HG03108 (cell line): ENCODE results near the gene RNF157.
A peak's percentile ranks its signal among the peaks of the same experiment; 100 is the strongest.

ENCODE experiments used
- ATAC-seq: cut with Tn5 transposase; IDR thresholded peaks from one replicate; pipeline ENCODE4 v1.9.1; 2021; ENCODE audit warnings: moderate library complexity; ENCODE audit not compliant: unreplicated experiment

RNF157 gene

GRCh38 chr17:76145231-76146052 is 94.9 kb downstream of the RNF157 start:
- ATAC-seq = no peak

GRCh38 chr17:76142585-76143041 is 97.7 kb downstream of the RNF157 start:
- no peak for ATAC-seq

- ATAC-seq = no peak
Observed at GRCh38 chr17:76142039-76142584, 98.2 kb downstream of the RNF157 start.

GRCh38 chr17:76141212-76142038 is 98.9 kb downstream of the RNF157 start, which contains the start of gene FOXJ1:
FOXJ1 (minus strand) TSS chr17:76141245; CDS start chr17:76140395, 850 bp downstream.
- peak; percentile 75 for ATAC-seq

- no peak for ATAC-seq
Observed at GRCh38 chr17:76140661-76141211, 99.6 kb downstream of the RNF157 start.

GRCh38 chr17:76139801-76140660 is 100.3 kb downstream of the RNF157 start:
- no peak for ATAC-seq

- ATAC-seq = no peak
Observed at GRCh38 chr17:76138896-76139752, 101.2 kb downstream of the RNF157 start.

GRCh38 chr17:76138234-76138895 is 101.9 kb downstream of the RNF157 start:
- no peak for ATAC-seq

GRCh38 chr17:76137351-76138233 is 102.7 kb downstream of the RNF157 start:
- ATAC-seq = no peak

- no peak for ATAC-seq
Observed at GRCh38 chr17:76137001-76137350, 103.3 kb downstream of the RNF157 start.

- ATAC-seq = no peak
Observed at GRCh38 chr17:76136276-76137000, 103.9 kb downstream of the RNF157 start.

- no peak for ATAC-seq
Observed at GRCh38 chr17:76135810-76136188, 104.5 kb downstream of the RNF157 start.

- ATAC-seq = no peak
Observed at GRCh38 chr17:76134911-76135809, 105.1 kb downstream of the RNF157 start.

GRCh38 chr17:76132574-76133338 is 107.5 kb downstream of the RNF157 start:
- ATAC-seq = no peak
